PFSK-1 (cell line): ENCODE measurements around the gene RPS27L.

Experiments used
- FOXP2 ChIP-seq: optimal IDR thresholded peaks from 2 replicates; pipeline ENCODE3; 2011; ENCODE audit warnings: borderline replicate concordance, control low read depth, inconsistent platforms; ENCODE audit not compliant: insufficient read depth; ENCODE audit errors: extremely low read length, extremely low read depth
- POLR2AphosphoS5 ChIP-seq: IDR thresholded peaks from 2 replicates; pipeline ENCODE4 v1.6.1; 2012; ENCODE audit warnings: low read depth, mild to moderate bottlenecking, control low read depth, low read length, moderate library complexity
- REST ChIP-seq, 2 experiments: IDR thresholded peaks; 2 replicates each; pipeline versions ENCODE4 v1.6.1 to v1.8.0; 2011 to 2012; ENCODE audit warnings: low read depth in 2 of 2, low read length in 2 of 2, control low read depth in 1 of 2, inconsistent platforms in 1 of 2, mild to moderate bottlenecking in 1 of 2, moderate library complexity in 1 of 2; ENCODE audit not compliant: insufficient read depth in 1 of 2

GRCh38 chr15:63197626-63198025 lies 40.3 kb upstream of the RPS27L start:
- TF ChIP-seq POLR2AphosphoS5 (no peak), REST (IDR thresholded peaks at IDR 0.05; ENCODE audit: insufficient read depth in 1 of 2, low read depth in 2 of 2, low read length in 2 of 2) (no peak), FOXP2 (no peak)
